Mammary epithelial cell (primary cell): ENCODE results near the gene SORCS1.

Source experiments
- EZH2 ChIP-seq: IDR thresholded peaks from 2 replicates; pipeline ENCODE4 v1.6.1; 2012; ENCODE audit warnings: low read length, inconsistent platforms, borderline replicate concordance
- TF ChIP-seq, protein P1 (sequence below), 2 donors: IDR thresholded peaks in 1 of 2; conservative IDR thresholded peaks in 1 of 2; 2 replicates each; pipeline ENCODE4 v1.5.1; 2011 to 2012; ENCODE audit warnings: inconsistent platforms in 2 of 2, low read length in 2 of 2, mild to moderate bottlenecking in 2 of 2, control low read depth in 1 of 2, low read depth in 1 of 2; ENCODE audit not compliant: insufficient read depth in 1 of 2; ENCODE audit errors: extremely low read depth in 1 of 2

DNA sequence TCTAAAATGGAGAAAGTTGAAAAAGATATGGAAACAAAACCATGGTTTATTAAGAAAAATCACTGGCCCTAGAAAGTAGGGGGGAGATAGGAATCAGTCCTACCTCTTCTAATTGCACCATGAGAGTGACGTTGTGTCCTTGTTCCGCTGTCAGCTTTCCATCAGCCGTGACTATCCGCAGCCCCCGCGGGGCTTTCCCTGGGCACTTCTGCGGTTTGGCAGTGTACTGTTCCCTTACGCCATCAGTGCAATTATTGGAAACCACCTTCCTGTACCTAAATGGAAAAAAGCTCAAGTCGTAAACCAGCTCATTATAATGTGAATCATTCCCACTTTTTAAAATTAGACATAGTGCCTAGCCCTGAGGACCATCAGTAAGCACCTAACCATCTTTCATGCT, 512.2 kb downstream of the SORCS1 start:
- TF ChIP-seq, protein P1, sequence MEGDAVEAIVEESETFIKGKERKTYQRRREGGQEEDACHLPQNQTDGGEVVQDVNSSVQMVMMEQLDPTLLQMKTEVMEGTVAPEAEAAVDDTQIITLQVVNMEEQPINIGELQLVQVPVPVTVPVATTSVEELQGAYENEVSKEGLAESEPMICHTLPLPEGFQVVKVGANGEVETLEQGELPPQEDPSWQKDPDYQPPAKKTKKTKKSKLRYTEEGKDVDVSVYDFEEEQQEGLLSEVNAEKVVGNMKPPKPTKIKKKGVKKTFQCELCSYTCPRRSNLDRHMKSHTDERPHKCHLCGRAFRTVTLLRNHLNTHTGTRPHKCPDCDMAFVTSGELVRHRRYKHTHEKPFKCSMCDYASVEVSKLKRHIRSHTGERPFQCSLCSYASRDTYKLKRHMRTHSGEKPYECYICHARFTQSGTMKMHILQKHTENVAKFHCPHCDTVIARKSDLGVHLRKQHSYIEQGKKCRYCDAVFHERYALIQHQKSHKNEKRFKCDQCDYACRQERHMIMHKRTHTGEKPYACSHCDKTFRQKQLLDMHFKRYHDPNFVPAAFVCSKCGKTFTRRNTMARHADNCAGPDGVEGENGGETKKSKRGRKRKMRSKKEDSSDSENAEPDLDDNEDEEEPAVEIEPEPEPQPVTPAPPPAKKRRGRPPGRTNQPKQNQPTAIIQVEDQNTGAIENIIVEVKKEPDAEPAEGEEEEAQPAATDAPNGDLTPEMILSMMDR (conservative IDR thresholded peaks at IDR 0.05 in 1 of 2, IDR thresholded peaks at IDR 0.05 in 1 of 2; ENCODE audit: extremely low read depth in 1 of 2, insufficient read depth in 1 of 2, low read depth in 1 of 2, low read length in 2 of 2) = no peak
- no peak for TF ChIP-seq EZH2
